Naive B cell (primary cell): ENCODE data around the gene CNNM2. TPM values are rescaled to one million over a fixed set of nuclear protein-coding genes. Genes with fewer than 3 reads are reported as not detected.
"Not testable (repeated sequence)": the region's sequence is repeated elsewhere in the genome, so short reads cannot be mapped to it uniquely, and the experiment has no call there.

ENCODE experiments used
- ATAC-seq, 2 donors: fragments of 150-1000 bp; cut with Tn5 transposase; 2 replicates each; pipeline ENCODE4 v1.10.0; 2021; ENCODE audit warnings: low read depth in 2 of 2, mild to moderate bottlenecking in 2 of 2, moderate library complexity in 2 of 2
- DNase-seq: peaks from one replicate; pipeline ENCODE4 v3.0.0; 2022
- H3K27ac Mint-ChIP-seq, 6 donors: one replicate each; pipeline ENCODE4 v1.8.0; 2020 to 2022; ENCODE audit warnings: mild to moderate bottlenecking in 6 of 6, mixed read lengths in 6 of 6, moderate library complexity in 5 of 6, inconsistent platforms in 2 of 6
- H3K27me3 Mint-ChIP-seq, 3 donors: one replicate each; pipeline ENCODE4 v1.8.0; 2021 to 2022; ENCODE audit warnings: mixed read lengths in 3 of 3, mild to moderate bottlenecking in 1 of 3
- H3K36me3 Mint-ChIP-seq, 2 donors: one replicate each; pipeline ENCODE4 v1.8.0; 2020 to 2022; ENCODE audit warnings: mixed read lengths in 2 of 2, inconsistent platforms in 1 of 2, mild to moderate bottlenecking in 1 of 2
- H3K4me1 Mint-ChIP-seq, 3 donors: one replicate each; pipeline ENCODE4 v1.8.0; 2020 to 2022; ENCODE audit warnings: mixed read lengths in 3 of 3, inconsistent platforms in 1 of 3, mild to moderate bottlenecking in 1 of 3, moderate library complexity in 1 of 3
- H3K4me3 Mint-ChIP-seq, 8 donors: one replicate each; pipeline ENCODE4 v1.8.0; 2020 to 2022; ENCODE audit warnings: mild to moderate bottlenecking in 8 of 8, mixed read lengths in 8 of 8, moderate library complexity in 8 of 8, inconsistent platforms in 2 of 8
- H3K9me3 Mint-ChIP-seq, 7 donors: one replicate each; pipeline ENCODE4 v1.8.0; 2020 to 2022; ENCODE audit warnings: mixed read lengths in 7 of 7, mild to moderate bottlenecking in 5 of 7, inconsistent platforms in 2 of 7, moderate library complexity in 1 of 7
- polyA plus RNA-seq, 6 donors: library from polyadenylated mRNA; unstranded; fragments of 300-500 nt; fragmentation: Illumina TruSeq; gene quantifications; one replicate each; pipeline ENCODE4 v1.2.3, GENCODE V29; 2021; ENCODE audit warnings: low read depth in 6 of 6

Gene CNNM2
- polyA plus RNA-seq, 6 donors from 2014 or later = 4.4 to 7.5 (median 6.0) TPM

GRCh38 chr10:102988404-102989314 lies 70.6 kb downstream of the CNNM2 start:
- Mint-ChIP-seq H3K27me3 (no peaks in the 10 kb centered on the region), H3K36me3 (no peaks in the 10 kb centered on the region), H3K9me3 (no peaks in the 10 kb centered on the region), H3K4me3 (no peak overlapping the region), H3K27ac (no peak overlapping the region), H3K4me1 (no peaks in the 10 kb centered on the region)
- DNase-seq (no peak), ATAC-seq (no peak)

GRCh38 chr10:102994531-102995295 lies 76.6 kb downstream of the CNNM2 start:
- no peak overlapping the region for H3K4me3 Mint-ChIP-seq
- H3K27me3 Mint-ChIP-seq = no peaks in the 10 kb centered on the region
- DNase-seq (no peak), ATAC-seq (no peak)
- H3K4me1 Mint-ChIP-seq = peaks cover 0 to 3% (median 2%) of the 10 kb centered on the region in 3 donors
- H3K9me3 Mint-ChIP-seq = peaks cover 0 to 12% (median 3%) of the 10 kb centered on the region in 7 donors
- no peaks in the 10 kb centered on the region for H3K36me3 Mint-ChIP-seq
- H3K27ac Mint-ChIP-seq = peak overlapping the region in 5 of 6 donors; percentile 80 to 99 (median 86)

DNA sequence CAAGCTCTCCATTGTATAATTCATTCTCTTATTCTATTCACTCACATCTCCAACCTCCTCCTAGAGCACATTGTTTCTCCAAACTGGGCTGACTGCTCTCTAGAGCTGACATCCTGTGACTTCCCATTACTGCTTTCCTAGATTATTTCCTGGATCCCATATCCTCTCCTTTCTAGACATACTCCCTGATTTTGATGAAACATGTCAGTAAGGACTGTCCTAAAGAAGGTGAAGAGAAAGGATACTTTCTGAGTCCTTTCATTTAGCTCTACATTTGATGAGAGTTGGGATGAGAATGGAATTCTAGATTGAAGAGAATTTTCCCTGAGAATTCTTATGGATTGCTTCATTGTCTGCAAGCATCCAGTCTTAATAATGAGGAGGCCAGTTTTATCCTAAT lies 78.8 kb downstream of the CNNM2 start:
- Mint-ChIP-seq H3K9me3 (peaks cover 0 to 12% (median 3%) of the 10 kb centered on the region in 7 donors), H3K27me3 (no peaks in the 10 kb centered on the region), H3K4me1 (peaks cover 0 to 4% (median 3%) of the 10 kb centered on the region in 3 donors)

DNA sequence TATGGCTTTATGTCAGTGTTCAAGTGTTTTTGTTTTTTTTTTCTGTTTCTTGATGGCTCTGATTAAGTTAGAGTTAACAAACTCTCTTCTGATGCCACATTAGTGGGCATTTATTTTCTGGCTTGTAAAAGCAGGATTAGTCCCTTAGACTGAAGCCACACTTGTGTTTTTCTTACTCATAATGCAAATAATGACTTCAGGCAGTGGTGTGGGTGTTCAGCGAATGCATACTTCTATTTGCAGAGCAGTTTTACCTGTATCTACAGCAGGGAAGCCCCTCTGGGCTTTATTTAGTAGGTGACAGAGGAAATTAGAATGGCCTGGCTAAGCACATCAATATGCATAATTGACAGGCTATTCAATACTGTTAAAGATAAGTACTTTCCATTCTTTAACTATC lies 79.9 kb downstream of the CNNM2 start:
- Mint-ChIP-seq H3K4me1 (peaks cover 0 to 4% (median 3%) of the 10 kb centered on the region in 3 donors), H3K27ac (peak overlapping the region in 2 of 6 donors; percentile 7 to 53)

More for the DNA sequence above, 78.8 kb downstream of the CNNM2 start:
- no peak for ATAC-seq
- H3K36me3 Mint-ChIP-seq = no peaks in the 10 kb centered on the region
- H3K4me3 Mint-ChIP-seq = no peak overlapping the region
- no peak overlapping the region for H3K27ac Mint-ChIP-seq
- no peak for DNase-seq

GRCh38 chr10:102998399-102998907 lies 80.4 kb downstream of the CNNM2 start:
- Mint-ChIP-seq H3K4me1 (peaks cover 0 to 4% (median 3%) of the 10 kb centered on the region in 3 donors), H3K36me3 (peaks cover 0 to 5% of the 10 kb centered on the region in 2 donors), H3K27me3 (no peaks in the 10 kb centered on the region), H3K9me3 (peaks cover 0 to 12% (median 3%) of the 10 kb centered on the region in 7 donors), H3K27ac (no peak overlapping the region), H3K4me3 (no peak overlapping the region)
- no peak for ATAC-seq
- DNase-seq = no peak

More for the DNA sequence above, 79.9 kb downstream of the CNNM2 start:
- DNase-seq (no peak), ATAC-seq (no peak)
- Mint-ChIP-seq H3K4me3 (no peak overlapping the region), H3K36me3 (peaks cover 0 to 4% of the 10 kb centered on the region in 2 donors), H3K27me3 (no peaks in the 10 kb centered on the region), H3K9me3 (peaks cover 0 to 12% (median 3%) of the 10 kb centered on the region in 7 donors)

- not testable (repeated sequence) for H3K4me3 Mint-ChIP-seq, H3K36me3 Mint-ChIP-seq, H3K4me1 Mint-ChIP-seq, H3K27ac Mint-ChIP-seq, DNase-seq, H3K27me3 Mint-ChIP-seq, ATAC-seq
- H3K9me3 Mint-ChIP-seq = peaks cover 0 to 12% (median 3%) of the 10 kb centered on the region in 7 donors
Observed at GRCh38 chr10:103000050-103000449, 82.0 kb downstream of the CNNM2 start.

DNA sequence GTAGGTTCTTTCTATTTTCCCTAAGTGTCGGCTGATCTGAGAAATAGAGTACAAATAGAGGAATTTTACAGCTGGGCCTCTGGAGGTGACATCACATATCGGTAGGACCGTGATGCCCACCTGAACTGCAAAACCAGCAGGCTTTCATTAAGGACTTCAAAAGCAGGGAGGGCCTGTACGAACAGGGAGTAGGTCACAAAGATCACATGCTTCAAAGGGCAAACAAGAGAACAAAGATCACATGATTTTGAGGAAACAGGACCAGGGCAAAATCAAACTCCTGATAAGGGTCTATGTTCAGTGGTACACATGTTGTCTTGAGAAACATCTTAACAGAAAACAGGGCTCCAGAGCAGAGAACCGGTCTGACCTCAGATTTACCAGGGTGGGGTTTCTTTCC lies 88.9 kb downstream of the CNNM2 start:
- no peak overlapping the region for H3K27ac Mint-ChIP-seq
- H3K4me1 Mint-ChIP-seq = no peaks in the 10 kb centered on the region
- DNase-seq (no peak), ATAC-seq (no peak)
- H3K36me3 Mint-ChIP-seq = peaks cover 8 to 17% of the 10 kb centered on the region in 2 donors
- peaks cover 0 to 19% (median 12%) of the 10 kb centered on the region in 7 donors for H3K9me3 Mint-ChIP-seq
- H3K4me3 Mint-ChIP-seq = peak overlapping the region in 1 of 8 donors; percentile 11
- no peaks in the 10 kb centered on the region for H3K27me3 Mint-ChIP-seq

DNA sequence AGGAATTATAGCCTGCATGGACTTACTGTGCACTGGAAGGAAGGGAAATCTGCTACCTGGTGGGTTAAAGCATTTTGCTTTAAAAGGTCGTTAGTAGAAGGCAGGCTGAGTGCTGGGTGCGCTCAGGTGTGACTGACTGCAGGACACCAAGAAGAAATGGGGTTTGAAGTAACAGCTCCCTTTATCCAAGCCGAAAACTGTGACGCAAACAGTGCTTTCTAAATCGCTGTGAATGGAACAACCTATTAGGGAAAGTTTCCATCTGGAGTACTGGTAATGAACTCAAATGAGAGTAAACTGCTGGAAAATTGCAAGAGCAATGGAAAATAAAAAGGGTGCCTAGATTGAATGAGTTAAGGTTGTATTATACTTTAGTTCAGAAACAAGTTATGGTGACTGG lies 95.3 kb downstream of the CNNM2 start:
- DNase-seq (no peak), ATAC-seq (no peak)
- Mint-ChIP-seq H3K9me3 (no peaks in the 10 kb centered on the region), H3K4me1 (peaks cover 0 to 9% (median 5%) of the 10 kb centered on the region in 3 donors), H3K4me3 (no peak overlapping the region), H3K27me3 (no peaks in the 10 kb centered on the region), H3K27ac (no peak overlapping the region), H3K36me3 (no peaks in the 10 kb centered on the region)

- Mint-ChIP-seq H3K27ac (no peak overlapping the region), H3K4me3 (no peak overlapping the region), H3K9me3 (peaks cover 0 to 4% (median 0%) of the 10 kb centered on the region in 7 donors), H3K27me3 (no peaks in the 10 kb centered on the region), H3K4me1 (peaks cover 0 to 19% (median 5%) of the 10 kb centered on the region in 3 donors), H3K36me3 (no peaks in the 10 kb centered on the region)
- ATAC-seq = no peak
- DNase-seq = no peak
Observed at GRCh38 chr10:103019425-103019824, 101.3 kb downstream of the CNNM2 start.

DNA sequence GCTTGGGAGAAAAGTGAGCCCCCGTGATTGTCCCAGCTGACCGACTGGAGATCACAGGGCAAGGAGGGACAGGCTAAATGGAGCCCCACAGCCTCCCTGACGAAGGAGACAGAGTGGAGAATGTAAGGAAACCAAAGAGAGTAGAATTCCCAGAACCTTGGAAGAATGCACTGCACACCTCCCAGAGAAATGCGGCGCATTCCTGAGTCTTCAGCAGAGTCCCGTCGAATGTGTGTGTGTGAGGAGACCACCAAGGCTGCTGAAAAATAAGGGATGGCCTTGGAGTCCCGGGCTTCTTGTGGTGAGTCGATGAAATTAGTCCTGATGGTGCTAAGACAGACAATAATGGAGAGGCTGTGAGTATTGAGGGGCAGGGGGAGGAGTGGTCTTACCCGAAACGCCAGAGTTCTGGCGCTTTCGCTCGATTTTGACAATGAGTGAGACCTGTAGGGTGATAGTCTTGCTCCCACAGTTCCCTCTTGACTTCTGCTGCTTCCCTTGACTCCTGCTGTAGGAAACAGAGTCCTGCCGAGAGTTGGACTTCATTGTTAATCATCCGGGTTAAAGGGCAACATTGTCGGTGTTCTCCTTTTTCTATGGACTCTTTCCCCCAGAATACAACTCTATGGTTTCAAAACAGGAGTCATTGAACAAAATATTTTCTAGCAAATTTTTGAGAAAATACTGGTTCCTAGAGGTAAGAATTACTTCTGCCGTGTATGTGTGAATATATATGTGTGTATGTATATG lies 103.2 kb downstream of the CNNM2 start:
- Mint-ChIP-seq H3K4me1 (peaks cover 0 to 19% (median 5%) of the 10 kb centered on the region in 3 donors), H3K27me3 (no peaks in the 10 kb centered on the region), H3K36me3 (no peaks in the 10 kb centered on the region), H3K27ac (peak overlapping the region in 1 of 6 donors; percentile 34), H3K4me3 (no peak overlapping the region), H3K9me3 (peaks cover 0 to 4% (median 0%) of the 10 kb centered on the region in 7 donors)
- no peak for DNase-seq
- ATAC-seq = no peak

DNA sequence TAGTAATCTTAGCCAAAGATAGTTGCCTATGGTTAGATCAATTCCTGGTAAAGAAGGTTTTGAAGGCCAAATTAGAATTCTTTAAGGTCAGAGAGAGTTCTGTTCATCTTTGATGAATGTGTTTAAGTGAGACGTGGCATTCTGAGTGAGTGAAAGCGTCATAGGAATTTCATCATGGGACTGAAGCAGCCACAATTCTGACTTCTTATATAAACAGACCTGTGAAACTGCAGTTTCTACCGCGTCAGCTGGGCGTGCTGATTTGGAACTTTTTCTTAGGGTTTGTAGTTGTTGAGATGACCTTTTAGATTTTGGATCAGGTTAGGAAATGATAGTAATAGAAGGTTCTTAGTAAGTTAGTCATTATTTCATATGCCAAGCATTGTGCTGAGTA lies 103.8 kb downstream of the CNNM2 start:
- peaks cover 0 to 15% (median 0%) of the 10 kb centered on the region in 3 donors for H3K4me1 Mint-ChIP-seq
- peaks cover 0 to 4% (median 0%) of the 10 kb centered on the region in 7 donors for H3K9me3 Mint-ChIP-seq
- DNase-seq (no peak), ATAC-seq (no peak)
- H3K27me3 Mint-ChIP-seq = no peaks in the 10 kb centered on the region
- no peak overlapping the region for H3K4me3 Mint-ChIP-seq
- no peak overlapping the region for H3K27ac Mint-ChIP-seq
- no peaks in the 10 kb centered on the region for H3K36me3 Mint-ChIP-seq

GRCh38 chr10:103025696-103026095 lies 107.6 kb downstream of the CNNM2 start:
- H3K36me3 Mint-ChIP-seq = no peaks in the 10 kb centered on the region
- ATAC-seq (no peak), DNase-seq (no peak)
- no peaks in the 10 kb centered on the region for H3K27me3 Mint-ChIP-seq
- no peak overlapping the region for H3K4me3 Mint-ChIP-seq
- H3K9me3 Mint-ChIP-seq = peaks cover 0 to 4% (median 0%) of the 10 kb centered on the region in 7 donors
- H3K4me1 Mint-ChIP-seq = peaks cover 0 to 8% (median 0%) of the 10 kb centered on the region in 3 donors
- H3K27ac Mint-ChIP-seq = no peak overlapping the region

DNA sequence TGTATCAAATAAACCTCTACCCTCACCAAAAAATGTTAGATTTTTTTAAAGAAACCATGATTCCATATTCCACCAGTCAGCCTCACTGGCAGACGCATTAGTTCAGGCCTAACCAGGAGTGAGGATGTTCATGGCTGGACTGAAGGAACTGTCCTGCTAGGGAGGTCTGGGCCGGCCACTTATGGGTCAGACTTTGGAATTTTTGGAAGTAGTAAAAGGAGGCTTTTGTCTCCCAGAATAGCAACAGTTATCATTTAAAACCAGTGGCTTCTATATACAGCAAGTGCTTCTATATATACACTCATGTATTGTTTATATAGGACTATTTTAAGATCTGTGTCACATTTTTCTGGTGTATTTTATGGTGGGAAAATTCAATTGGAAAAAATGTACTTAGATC lies 120.5 kb downstream of the CNNM2 start:
- Mint-ChIP-seq H3K9me3 (no peaks in the 10 kb centered on the region), H3K27ac (no peak overlapping the region), H3K27me3 (no peaks in the 10 kb centered on the region), H3K36me3 (no peaks in the 10 kb centered on the region), H3K4me1 (peaks cover 12 to 14% (median 13%) of the 10 kb centered on the region in 3 donors), H3K4me3 (no peak overlapping the region)
- no peak for DNase-seq
- no peak for ATAC-seq
